ENCODE results near the gene GCM1.

The GCM1 gene

DNA sequence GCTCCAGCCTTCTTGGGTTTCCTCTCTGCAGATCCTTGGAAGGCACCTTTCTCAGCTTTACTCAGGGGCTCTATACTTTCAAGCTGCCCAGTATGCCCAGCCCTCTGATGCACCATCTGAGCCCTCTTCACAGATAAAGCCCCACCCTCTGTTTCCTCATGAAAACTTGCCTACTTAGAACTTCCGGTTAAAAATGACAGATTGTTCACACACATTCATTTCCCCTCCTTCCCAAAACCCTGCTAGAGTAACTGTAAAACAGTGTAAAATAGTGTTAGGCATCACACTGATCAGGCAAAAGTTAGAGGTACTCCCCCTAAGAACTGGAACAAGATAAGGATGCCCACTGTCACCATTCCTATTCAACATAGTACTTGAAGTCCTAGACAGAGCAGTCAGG is 14.0 kb upstream of the GCM1 start:
- TF ChIP-seq, protein P1, sequence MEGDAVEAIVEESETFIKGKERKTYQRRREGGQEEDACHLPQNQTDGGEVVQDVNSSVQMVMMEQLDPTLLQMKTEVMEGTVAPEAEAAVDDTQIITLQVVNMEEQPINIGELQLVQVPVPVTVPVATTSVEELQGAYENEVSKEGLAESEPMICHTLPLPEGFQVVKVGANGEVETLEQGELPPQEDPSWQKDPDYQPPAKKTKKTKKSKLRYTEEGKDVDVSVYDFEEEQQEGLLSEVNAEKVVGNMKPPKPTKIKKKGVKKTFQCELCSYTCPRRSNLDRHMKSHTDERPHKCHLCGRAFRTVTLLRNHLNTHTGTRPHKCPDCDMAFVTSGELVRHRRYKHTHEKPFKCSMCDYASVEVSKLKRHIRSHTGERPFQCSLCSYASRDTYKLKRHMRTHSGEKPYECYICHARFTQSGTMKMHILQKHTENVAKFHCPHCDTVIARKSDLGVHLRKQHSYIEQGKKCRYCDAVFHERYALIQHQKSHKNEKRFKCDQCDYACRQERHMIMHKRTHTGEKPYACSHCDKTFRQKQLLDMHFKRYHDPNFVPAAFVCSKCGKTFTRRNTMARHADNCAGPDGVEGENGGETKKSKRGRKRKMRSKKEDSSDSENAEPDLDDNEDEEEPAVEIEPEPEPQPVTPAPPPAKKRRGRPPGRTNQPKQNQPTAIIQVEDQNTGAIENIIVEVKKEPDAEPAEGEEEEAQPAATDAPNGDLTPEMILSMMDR (IDR thresholded peaks at IDR 0.05) = no peak

DNA sequence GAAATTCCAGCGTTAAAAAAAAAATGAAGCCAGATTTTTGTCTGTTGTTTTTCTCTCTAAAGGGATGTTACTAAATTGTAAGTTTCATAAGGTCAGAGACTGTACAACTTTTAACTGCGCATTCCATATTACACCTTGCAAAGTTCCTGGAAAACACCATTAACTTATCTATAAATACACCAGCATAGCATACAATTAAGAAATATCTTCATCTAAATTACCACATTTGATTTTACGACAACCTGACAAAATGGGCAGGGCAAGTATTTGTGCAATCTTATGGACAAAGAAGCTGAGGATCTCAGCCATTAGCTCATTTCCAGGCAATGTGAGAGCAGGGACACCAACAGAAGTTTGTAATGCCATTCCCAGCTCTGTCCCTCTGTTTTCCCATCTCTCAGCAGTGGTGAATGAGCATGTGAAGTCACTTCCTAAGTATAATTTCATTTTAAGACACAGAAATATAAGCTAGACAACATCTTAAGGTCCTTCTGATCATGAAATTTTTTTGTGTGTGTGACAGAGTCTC is 12.9 kb upstream of the GCM1 start:
- TF ChIP-seq, protein P1 (IDR thresholded peaks at IDR 0.05) = no peak

DNA sequence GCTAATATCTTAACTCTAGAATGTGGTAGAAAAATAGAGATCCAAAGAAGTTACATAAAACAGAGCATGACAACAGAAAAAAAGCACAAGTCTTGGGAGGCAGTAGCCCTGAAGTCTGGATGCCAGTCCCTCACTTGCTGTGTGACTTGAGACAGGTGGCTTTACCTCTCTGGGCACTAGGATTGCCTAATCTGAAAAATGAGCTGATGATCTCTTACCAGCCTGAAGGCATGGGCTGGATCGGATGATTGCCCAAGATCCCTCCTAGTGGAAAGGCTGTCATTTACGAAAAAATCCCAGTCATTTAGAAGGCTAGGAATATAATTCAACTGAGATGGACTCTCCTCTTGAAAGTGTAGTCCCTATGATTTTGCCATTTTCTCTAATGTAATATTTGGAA is 10.9 kb upstream of the GCM1 start:
- TF ChIP-seq, protein P1 (IDR thresholded peaks at IDR 0.05) = no peak

DNA sequence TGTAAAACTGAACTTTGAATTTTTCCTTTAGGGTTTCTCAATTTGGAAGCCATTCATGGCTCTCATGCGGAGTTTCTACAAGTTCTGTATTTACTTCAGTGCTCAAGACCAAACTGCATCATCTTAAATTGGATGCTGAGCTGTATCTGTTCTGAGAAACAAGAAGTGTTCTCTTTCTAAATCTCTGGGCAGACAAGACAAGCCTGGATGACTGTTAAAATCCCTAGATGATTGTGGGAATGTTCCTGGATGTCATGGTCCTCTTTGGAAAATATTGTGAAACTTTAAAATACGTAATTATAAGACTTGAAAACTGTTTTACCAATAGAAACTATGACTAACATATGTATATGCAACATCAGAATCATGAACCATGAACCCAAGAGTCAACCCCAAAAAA is 6.2 kb upstream of the GCM1 start:
- TF ChIP-seq, protein P1 (IDR thresholded peaks at IDR 0.05) = no peak

DNA sequence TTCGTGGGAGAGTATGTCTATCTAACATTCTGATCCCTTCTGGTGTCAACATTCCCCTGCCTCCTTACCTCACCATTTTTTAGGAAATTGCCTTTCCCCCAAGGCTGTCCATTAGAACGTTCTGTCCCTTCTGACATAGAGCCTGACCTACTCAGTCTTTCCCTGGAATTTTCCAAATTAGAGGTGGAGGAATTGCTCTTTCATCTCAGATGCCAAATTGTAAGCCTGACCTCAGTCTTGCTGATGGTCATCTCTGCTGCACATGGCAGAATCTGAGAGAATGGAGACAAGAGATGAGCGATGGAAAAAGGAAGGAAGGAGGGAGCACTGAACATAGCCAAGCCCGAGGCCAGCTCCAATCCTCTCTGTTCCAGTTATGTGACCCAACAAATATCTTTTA is 5.4 kb upstream of the GCM1 start:
- TF ChIP-seq, protein P1 (IDR thresholded peaks at IDR 0.05) = no peak

DNA sequence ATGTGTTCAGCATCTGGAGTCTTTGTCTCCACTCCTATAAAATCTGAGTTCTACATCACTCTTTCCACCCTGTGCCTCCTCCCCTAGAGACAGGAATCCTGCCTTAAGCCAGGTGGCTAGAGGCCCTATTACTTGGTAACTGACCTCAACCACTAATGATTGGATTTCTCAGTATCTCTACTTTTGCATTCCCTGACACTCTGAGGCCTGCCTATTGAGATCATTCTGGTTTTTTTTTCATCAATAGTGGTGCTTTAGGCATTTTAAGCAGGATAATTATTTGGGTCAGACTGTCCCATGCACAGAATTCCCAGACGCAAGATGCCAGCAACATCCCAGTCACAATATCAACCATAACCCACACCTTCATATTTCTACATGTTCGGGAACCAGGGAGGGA is 3.9 kb upstream of the GCM1 start:
- TF ChIP-seq, protein P1 (IDR thresholded peaks at IDR 0.05) = no peak

DNA sequence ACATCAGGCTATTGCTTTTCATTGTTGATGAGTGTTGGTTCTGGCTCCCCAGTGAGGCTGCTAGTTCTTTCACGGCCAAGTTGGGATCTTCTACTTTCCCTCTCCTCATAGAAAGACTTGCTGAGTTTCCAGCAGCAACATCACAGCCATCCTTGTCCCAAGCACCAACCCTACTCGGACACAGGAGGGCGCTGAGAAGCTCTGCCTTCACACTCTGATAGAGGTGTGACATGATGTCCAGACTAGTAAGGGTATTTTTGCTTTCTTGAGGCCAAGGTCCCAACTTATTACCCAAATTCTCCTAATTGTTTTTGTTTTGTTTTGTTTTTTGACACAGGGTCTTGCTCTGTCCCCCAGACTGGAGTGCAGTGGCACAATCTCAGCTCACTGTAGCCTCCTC is 3.0 kb upstream of the GCM1 start:
- TF ChIP-seq, protein P1 (IDR thresholded peaks at IDR 0.05) = no peak

DNA sequence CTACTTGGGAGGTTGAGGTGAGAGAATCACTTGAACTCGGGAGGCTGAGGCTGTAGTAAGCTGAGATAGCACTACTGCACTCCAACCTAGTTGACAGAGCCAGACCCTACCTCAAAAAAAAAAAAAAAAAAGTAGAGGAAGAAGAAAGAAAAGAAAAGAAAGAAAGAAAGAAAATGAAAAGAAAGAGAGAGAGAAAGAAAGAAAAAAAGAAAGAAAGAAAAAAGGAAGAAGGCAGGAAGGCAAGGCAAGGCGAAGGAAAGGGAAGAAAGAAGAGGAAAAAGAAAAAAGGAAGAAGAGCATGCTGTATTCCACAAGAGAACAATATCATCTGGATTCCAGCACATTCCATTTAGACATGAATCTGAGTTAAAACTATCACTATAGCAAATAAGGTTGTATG is 3.8 kb downstream of the GCM1 start:
- TF ChIP-seq, protein P1 (IDR thresholded peaks at IDR 0.05) = no peak
